Measurements from ENCODE around the gene UTS2R.
A peak's percentile ranks its signal among the peaks of the same experiment; 100 is the strongest.
"Not testable (repeated sequence)": the region's sequence is repeated elsewhere in the genome, so short reads cannot be mapped to it uniquely, and the experiment has no call there.

UTS2R gene

DNA sequence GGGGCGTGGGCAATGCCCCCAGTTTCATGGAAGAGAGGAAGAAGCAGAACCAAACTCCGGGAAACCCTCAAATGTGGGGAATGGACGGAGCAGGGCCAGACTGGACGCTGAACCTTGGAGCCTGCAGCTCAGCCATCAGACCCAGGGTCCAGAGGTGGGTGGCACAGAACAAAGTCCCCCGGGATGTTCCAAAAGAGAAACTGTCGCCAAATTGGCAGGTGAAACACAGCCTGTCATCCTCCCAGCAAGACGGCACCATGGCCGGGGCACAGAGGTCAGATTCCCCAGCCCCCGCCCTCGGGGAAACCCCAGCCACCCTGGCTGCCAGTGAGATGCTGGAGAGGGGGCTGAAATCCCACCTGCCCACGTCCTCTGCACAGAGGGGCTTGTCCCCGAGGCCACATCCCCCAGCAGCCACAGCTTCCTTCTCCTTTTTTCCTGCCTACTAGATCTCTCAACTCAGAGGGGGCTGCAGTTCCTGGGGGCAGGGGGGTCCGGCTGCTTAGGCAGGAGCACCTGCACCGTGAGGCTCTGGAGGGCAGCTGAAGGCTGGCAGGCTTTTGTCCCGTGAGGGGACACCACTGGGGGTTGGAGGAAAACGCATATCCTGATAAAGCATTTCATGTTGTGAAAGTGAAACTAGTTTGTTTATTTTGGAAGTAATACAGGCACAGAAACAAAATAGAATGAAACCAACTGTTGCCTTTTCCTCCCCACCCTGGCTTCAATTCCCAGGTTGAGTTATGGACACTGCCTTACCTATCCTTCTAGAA, 36.8 kb upstream of the UTS2R start:
- no peak for DNase-seq

GRCh38 chr17:82338858-82339633, 32.5 kb upstream of the UTS2R start:
- no peak for DNase-seq

DNA sequence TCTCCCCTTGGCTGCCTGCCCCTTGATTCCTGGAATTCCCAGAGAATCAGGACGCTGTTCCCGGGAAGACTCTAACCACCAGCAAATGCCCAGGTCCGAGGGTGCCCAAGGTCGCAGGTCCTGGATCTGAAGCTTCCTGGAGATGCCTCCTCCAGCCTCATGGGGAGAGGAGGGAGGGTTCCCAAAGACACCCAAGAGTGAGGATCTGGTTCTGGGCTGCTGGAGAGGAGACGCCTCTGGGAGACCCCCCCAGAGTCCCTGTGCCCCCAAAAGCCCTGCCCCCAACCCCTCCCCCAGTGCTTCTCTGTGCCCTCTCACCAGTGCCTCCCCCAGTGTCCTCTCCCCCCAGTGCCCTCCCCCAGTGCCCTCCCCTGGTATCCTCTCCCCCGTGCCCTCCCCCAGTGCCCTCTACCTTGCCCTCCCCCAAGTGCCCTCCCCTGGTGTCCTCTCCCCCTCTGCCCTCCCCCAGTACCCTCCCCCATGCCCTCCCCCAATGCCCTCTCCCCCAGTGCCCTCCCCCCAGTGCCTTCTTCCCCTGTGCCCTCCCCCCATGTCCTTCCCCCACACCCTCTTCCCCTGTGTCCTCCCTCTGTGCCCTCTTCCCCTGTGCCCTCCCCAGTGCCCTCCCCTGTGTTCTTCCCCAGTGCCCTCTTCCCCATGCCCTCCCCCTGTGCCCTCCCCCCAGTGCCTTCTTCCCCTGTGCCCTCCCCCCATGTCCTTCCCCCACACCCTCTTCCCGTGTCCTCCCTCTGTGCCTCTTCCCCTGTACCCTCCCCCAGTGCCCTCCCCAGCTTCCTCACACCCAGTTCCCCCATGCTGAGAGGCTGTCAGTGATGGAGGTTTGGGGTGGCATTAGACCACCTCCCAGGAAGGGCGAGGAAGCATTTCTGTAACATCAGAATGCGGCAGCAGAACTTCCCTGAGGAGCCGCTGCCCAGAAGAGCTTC, 31.7 kb upstream of the UTS2R start:
- no peak for DNase-seq

- DNase-seq: no peak
Observed at GRCh38 chr17:82342361-82343079, 29.0 kb upstream of the UTS2R start.

DNA sequence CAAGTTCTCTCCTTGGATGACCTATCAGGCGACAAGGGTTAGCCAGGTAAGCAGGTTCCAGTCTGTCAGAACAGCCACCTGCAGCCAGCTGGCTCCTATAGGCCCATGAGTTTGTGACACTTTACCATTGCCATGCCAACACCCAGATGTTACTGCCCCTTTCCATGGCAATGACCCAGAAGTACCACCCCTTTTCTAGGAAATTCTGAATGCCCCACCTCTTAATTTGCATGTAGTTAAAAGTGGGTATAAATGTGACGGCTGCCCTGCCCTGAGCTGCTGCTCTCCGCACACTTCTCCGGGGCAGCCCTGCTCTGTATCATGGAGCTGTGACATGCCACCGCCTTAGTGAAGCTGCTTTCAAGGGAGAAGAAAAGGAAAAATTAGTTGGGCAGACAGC, 28.0 kb upstream of the UTS2R start:
- DNase-seq: no peak

DNA sequence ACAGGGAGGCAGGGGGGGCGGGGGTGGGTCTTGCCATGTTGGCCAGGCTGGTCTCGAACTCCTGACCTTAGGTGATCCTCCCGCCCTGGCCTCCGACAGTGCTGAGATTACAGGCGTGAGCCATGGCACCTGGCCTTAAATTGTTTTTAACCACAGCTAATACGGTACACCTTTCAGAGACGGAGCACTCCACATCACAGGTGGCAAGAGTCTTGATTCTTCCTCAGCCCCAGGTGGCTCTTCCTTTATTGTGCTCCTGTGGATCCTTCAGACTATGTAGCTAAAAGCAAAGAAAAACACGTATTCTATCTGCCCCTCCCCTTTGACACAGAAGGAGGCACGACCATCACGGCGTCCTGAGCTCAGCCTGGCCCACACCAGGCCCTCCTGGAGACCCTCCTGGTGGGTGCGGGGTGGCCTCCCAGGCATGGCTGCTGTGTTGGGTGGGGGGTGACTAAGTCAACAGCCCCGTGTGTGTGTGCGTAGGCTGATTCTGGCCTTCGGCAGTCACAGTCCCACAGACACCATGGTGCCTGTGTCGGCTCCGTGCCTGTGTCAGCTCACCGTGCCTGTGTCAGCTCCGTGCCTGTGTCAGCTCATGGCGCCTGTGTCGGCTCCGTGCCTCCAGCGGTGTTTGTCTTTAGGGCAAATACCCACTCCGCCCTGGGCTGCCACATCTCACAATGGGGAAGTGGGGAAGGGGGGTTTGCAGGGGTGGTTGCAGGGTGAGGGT, 27.2 kb upstream of the UTS2R start:
- DNase-seq: no peak

DNA sequence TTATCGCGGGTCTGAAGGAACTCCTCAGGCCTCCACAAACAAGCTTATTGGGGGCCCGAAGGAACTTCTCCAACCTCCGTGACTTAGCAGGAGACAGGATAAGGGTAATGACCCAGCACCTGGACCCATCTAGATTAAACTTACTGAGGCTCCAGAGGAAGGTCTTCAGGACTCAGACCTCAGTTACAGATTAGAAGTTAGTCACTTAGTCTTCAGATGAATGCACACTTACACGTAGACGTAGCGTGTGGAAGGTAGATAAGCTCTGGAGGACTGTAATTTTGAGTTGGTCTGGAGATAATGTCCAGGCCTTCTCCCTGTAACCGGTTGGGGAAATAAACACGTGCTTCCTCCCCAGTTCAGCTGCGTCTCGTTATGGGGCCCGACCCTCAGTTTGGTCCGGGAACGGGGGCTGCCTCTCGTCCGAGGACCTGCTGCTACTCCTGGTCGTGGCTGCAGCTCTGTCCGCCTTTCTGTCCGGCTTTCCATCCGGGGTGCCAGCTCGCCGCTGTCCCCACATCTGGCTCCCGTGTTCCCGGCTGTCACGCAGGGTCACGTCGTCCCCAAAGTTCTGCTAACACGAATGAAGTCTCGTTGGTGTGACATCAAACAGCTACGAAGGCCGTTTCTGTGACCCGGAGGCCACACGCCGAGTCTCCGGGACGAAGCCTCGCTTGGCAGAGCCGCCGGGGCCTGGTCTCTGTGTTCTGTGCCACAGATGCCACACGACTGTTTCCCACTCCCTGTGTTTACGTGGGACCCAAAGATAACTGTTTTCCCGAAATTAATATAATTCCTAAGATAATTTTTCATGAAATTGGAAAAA, 26.2 kb upstream of the UTS2R start:
- no peak for DNase-seq

DNA sequence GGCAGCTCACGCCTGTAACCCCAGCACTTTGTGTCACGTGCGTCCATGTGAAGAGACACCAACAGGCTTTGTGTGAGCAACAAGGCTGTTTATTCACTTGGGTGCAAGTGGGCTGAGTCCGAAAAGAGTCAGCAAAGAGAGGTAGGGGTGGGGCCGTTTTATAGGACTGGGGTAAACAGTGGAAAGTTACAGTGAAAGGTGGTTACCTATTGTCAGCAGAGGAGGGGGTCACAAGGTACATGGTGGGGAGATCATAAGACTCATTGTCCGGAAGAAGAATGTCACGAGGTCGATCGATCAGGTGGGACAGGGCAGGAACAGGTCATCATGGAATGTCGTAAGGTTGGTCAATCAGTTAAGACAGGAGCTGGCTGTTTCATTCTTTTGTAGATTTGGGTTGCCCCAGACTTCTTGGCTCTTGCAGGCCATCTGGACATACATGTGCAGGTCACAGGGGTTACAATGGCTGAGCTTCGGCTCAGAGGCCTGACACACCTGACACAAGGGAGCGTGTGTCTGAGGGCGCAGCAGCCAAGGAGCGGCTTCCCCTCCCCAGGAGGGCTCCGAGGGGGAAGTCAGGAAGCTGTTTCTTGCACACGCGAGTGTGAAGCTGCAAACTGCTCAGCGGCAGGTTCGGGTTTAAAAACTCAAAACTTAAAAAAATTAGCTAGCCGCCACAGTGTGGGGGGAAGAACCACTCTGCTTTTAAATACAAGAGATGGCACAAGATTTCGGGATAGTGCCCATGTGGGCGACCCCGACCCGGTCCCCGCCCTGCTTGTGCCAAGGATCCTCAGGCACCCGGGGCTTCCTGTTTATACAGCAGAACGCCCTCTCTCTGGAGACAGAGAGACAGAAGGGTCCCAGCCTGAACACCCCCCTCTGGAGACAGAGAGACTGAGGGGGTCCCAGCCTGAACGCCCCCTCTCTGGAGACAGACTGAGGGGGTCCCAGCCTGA, 24.9 kb upstream of the UTS2R start:
- DNase-seq: no peak

GRCh38 chr17:82347994-82348393, 23.6 kb upstream of the UTS2R start:
- not testable (repeated sequence) for DNase-seq

- no peak for DNase-seq
Observed at GRCh38 chr17:82348434-82348833, 23.1 kb upstream of the UTS2R start.

DNA sequence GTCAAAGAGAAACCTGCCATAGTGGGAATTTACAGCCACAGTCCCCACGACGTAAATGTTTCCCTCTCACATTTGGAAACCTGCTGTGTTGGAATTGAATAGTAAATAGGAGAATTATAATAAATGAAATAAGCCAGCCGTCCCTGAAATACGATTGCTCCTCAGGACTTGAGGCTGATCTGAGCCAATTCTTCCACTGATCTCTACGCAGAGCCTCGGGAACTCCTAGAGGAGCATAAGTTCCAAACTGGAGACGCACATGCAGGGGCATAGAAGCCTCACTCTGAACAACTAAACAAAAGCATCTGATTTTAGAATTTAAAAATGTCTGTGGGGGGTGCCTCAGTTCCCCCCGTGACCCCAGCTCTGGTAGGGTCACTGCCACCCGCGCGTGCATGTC, 22.7 kb upstream of the UTS2R start:
- DNase-seq: no peak

- no peak for DNase-seq
Observed at GRCh38 chr17:82349287-82349701, 22.3 kb upstream of the UTS2R start.

- no peak for DNase-seq
Observed at GRCh38 chr17:82350182-82351030, 21.2 kb upstream of the UTS2R start.

GRCh38 chr17:82351254-82351712, 20.3 kb upstream of the UTS2R start:
- no peak for DNase-seq

- DNase-seq: peak; percentile 77
Observed at GRCh38 chr17:82351713-82352488, 19.7 kb upstream of the UTS2R start.

- no peak for DNase-seq
Observed at GRCh38 chr17:82353484-82353883, 18.1 kb upstream of the UTS2R start.

GRCh38 chr17:82354804-82355308, 16.7 kb upstream of the UTS2R start:
- DNase-seq: no peak

Measured in midbrain (tissue), 1 donor.